ENCODE measurements around the gene OR10A6.

DNA sequence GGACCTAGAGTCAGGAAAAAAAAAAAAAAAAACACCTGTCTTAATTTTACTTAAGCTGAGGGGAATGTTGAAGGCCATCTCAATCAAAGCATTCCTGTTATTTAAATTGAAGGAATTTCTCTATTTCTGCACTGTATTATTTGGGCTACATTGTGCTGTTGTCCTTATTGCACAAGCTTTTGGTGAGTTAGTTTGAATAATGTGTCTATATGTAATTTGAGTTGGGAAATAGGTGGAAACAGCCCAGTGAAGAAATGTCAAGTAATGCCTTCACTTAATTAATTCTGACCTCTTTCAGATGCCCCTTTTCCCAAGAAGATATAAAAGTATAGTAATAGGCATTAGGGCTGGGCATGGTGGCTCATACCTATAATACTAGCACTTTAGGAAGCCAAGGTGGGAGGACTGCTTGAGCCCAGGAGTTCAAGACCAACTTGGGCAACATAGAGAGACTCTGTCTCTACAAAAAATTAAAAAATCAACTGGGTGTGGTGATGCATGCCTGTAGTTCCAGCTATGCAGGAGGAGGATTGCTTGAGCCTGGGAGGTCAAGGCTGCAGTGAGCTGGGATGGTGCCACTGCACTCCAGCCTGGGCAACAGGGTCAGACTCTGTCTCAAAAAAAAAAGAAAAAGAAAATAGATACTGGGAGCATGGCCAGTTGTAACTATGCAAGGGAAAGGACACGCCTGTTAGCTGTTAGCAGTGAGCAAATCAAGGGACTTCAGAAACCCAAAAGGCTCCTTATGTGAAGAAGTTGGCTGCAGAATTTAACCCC lies 34.9 kb downstream of the OR10A6 start:
- TF ChIP-seq, protein P1, sequence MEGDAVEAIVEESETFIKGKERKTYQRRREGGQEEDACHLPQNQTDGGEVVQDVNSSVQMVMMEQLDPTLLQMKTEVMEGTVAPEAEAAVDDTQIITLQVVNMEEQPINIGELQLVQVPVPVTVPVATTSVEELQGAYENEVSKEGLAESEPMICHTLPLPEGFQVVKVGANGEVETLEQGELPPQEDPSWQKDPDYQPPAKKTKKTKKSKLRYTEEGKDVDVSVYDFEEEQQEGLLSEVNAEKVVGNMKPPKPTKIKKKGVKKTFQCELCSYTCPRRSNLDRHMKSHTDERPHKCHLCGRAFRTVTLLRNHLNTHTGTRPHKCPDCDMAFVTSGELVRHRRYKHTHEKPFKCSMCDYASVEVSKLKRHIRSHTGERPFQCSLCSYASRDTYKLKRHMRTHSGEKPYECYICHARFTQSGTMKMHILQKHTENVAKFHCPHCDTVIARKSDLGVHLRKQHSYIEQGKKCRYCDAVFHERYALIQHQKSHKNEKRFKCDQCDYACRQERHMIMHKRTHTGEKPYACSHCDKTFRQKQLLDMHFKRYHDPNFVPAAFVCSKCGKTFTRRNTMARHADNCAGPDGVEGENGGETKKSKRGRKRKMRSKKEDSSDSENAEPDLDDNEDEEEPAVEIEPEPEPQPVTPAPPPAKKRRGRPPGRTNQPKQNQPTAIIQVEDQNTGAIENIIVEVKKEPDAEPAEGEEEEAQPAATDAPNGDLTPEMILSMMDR (IDR thresholded peaks at IDR 0.05), result no peak
- no peak for TF ChIP-seq POLR2AphosphoS5 (IDR thresholded peaks at IDR 0.05)
